Transverse colon (tissue), 3 donors: ENCODE measurements around the gene CCR2.

Source experiments
- POLR2A ChIP-seq: fragments of 450-650 bp; IDR thresholded peaks from one replicate; pipeline ENCODE4 v1.6.1; 2016; ENCODE audit warnings: antibody characterized with exemption, mild to moderate bottlenecking, moderate library complexity
- TF ChIP-seq, protein P1 (sequence below), 5 experiments: fragments of 200-600 bp in 3 of 5; fragments of 450-650 bp in 2 of 5; sonication (generic) in 3 of 5; IDR thresholded peaks; 1 replicate in 2 of 5; 2 replicates in 3 of 5; pipeline ENCODE4 v1.5.1; 2016 to 2017; ENCODE audit warnings: antibody characterized with exemption in 5 of 5, inconsistent platforms in 3 of 5, mild to moderate bottlenecking in 2 of 5, moderate library complexity in 1 of 5

DNA sequence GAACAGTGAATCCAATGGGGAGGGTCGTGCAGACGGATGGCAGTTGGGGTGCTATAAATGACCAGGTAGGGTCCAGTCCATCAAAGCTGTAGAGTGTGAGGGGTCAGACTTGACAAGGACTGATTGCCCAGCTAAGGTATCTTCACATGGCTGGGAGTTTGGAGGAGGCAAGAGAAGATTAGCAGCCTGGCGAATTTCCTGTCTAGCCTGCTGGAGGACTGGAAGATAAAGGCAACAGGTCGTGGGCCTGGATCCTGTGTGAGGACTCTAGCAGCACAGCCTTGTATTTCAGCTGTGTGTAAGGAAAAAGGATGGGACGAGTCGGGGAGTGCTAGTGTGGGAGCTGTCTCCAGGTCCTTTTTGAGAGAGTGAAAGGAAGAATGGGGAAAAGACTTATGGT, 35.4 kb downstream of the CCR2 start:
- TF ChIP-seq POLR2A: no peak
- TF ChIP-seq, protein P1, sequence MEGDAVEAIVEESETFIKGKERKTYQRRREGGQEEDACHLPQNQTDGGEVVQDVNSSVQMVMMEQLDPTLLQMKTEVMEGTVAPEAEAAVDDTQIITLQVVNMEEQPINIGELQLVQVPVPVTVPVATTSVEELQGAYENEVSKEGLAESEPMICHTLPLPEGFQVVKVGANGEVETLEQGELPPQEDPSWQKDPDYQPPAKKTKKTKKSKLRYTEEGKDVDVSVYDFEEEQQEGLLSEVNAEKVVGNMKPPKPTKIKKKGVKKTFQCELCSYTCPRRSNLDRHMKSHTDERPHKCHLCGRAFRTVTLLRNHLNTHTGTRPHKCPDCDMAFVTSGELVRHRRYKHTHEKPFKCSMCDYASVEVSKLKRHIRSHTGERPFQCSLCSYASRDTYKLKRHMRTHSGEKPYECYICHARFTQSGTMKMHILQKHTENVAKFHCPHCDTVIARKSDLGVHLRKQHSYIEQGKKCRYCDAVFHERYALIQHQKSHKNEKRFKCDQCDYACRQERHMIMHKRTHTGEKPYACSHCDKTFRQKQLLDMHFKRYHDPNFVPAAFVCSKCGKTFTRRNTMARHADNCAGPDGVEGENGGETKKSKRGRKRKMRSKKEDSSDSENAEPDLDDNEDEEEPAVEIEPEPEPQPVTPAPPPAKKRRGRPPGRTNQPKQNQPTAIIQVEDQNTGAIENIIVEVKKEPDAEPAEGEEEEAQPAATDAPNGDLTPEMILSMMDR (IDR thresholded peaks at IDR 0.05): no peak
